GM06990 (cell line): ENCODE results near the gene UPK3A.
"Not testable (repeated sequence)": the region's sequence is repeated elsewhere in the genome, so short reads cannot be mapped to it uniquely, and the experiment has no call there.

Experiments used
- DNase-seq: peaks from one replicate; pipeline ENCODE4 v3.0.0-alpha.2; 2011; ENCODE audit not compliant: insufficient read length; ENCODE audit errors: extremely low read depth
- H3K27me3 ChIP-seq: replicated peaks from 2 replicates; pipeline ENCODE4 v1.6.0; 2011; ENCODE audit warnings: low read length; ENCODE audit not compliant: control insufficient read depth, insufficient read depth
- H3K36me3 ChIP-seq: 2 replicates; pipeline ENCODE4 v1.5.1; 2011; ENCODE audit warnings: low read length; ENCODE audit not compliant: control insufficient read depth, insufficient read depth
- H3K4me3 ChIP-seq: replicated peaks from 2 replicates; pipeline ENCODE4 v1.5.1; 2011; ENCODE audit warnings: low read depth, mild to moderate bottlenecking, control low read depth, low read length
- TF ChIP-seq, protein P1 (sequence below): IDR thresholded peaks from 2 replicates; pipeline ENCODE4 v1.5.1; 2011; ENCODE audit warnings: low read length, control low read depth, mild to moderate bottlenecking, inconsistent platforms; ENCODE audit not compliant: insufficient read depth, poor library complexity, severe bottlenecking

Gene UPK3A

GRCh38 chr22:45254388-45254787, 30.4 kb upstream of the UPK3A start:
- no peaks in the 10 kb centered on the region for H3K27me3 ChIP-seq
- no peak overlapping the region for H3K4me3 ChIP-seq

GRCh38 chr22:45254789-45255278, 29.9 kb upstream of the UPK3A start:
- no peaks in the 10 kb centered on the region for H3K27me3 ChIP-seq
- peak; percentile 73 for DNase-seq
- H3K36me3 ChIP-seq, result no peaks in the 10 kb centered on the region
- TF ChIP-seq, protein P1, sequence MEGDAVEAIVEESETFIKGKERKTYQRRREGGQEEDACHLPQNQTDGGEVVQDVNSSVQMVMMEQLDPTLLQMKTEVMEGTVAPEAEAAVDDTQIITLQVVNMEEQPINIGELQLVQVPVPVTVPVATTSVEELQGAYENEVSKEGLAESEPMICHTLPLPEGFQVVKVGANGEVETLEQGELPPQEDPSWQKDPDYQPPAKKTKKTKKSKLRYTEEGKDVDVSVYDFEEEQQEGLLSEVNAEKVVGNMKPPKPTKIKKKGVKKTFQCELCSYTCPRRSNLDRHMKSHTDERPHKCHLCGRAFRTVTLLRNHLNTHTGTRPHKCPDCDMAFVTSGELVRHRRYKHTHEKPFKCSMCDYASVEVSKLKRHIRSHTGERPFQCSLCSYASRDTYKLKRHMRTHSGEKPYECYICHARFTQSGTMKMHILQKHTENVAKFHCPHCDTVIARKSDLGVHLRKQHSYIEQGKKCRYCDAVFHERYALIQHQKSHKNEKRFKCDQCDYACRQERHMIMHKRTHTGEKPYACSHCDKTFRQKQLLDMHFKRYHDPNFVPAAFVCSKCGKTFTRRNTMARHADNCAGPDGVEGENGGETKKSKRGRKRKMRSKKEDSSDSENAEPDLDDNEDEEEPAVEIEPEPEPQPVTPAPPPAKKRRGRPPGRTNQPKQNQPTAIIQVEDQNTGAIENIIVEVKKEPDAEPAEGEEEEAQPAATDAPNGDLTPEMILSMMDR, result no peak
- H3K4me3 ChIP-seq, result no peak overlapping the region

More at GRCh38 chr22:45254388-45254787, 30.4 kb upstream of the UPK3A start:
- DNase-seq, result no peak
- no peaks in the 10 kb centered on the region for H3K36me3 ChIP-seq
- TF ChIP-seq, protein P1, result no peak

DNA sequence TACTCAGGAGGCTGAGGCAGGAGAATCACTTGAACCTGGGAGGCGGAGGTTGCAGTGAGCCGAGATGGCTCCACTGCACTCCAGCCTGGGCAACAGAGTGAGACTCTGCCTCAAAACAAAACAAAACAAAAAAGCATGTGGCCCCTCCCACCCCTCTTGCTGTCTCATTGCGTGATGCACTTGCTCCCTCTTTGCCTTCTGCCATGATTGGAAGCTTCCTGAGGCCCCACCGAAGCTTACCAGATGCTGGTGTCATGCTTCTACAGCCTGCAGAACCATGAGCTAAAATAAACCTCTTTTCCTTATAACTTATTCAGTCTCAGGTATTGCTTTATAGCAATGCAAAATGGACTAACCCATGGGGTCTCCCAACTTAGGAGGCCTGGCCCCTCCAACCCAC, 26.8 kb upstream of the UPK3A start:
- not testable (repeated sequence) for H3K27me3 ChIP-seq, DNase-seq, H3K4me3 ChIP-seq, H3K36me3 ChIP-seq

- Histone ChIP-seq H3K4me3 (no peak overlapping the region), H3K36me3 (no peaks in the 10 kb centered on the region), H3K27me3 (no peaks in the 10 kb centered on the region)
- DNase-seq, result no peak
- TF ChIP-seq, protein P1, result no peak
Observed at GRCh38 chr22:45259754-45260394, 24.9 kb upstream of the UPK3A start.

DNA sequence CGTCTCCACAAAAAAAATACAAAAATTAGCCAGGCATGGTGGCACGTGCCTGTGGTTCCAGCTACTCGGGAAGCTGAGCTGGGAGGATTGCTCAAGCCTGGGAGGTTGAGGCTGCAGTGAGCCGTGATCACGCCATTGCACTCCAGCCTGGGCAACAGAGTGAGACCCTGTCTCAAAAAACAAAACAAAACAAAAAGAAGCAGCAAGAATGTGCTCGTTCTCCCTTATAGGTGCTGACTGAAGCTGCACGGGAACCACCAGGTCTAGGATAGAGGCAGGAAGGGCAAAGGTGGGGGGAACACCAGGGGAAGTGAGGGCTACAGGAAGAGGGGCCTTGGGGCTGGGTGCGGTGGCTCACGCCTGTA, 24.4 kb upstream of the UPK3A start:
- H3K4me3 ChIP-seq, DNase-seq, H3K27me3 ChIP-seq, H3K36me3 ChIP-seq: not testable (repeated sequence)

DNA sequence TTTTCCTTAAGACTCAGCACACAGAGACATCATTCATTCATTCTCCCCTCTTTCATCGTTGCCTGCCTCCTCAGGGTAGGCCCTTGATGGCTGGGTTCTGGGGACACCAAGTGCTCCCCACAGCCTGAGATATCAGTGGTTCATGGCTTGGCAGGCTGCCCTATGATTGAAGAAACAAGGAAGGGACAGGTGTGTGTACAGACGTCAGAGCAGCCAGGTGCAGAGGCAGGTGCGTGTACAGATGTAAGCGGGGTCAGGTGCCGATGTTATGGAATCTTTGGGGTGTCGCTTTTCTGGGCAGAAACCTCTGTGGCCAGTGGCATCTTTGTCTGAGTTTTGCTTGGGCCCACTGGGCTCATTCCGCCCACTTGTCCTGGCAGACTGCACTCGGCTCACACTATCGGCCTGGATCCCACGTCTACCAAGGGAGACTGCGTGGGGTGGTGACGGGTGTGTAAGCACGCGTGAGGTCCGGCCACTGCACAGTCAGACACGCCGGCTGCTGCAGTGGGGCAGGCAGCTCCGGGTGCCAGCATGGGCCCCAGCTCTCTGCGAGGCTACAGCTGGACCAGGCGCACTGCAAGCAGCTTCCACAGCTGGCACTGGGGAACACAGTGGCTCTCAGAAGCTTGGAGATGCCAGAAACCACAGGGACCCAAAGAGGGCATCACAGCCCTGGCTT, 23.2 kb upstream of the UPK3A start:
- H3K27me3 ChIP-seq, result no peaks in the 10 kb centered on the region

More for the DNA sequence above, 23.2 kb upstream of the UPK3A start:
- Histone ChIP-seq H3K36me3 (no peaks in the 10 kb centered on the region), H3K4me3 (no peak overlapping the region)
- DNase-seq, result no peak
- TF ChIP-seq, protein P1, result no peak
